ENCODE measurements around the gene NUP214. TPM values are rescaled to one million over a fixed set of nuclear protein-coding genes. Genes with fewer than 3 reads are reported as not detected.

NUP214 gene
- total and polyA plus RNA-seq, 9 donors = 25.0 to 60.7 (median 46.6) TPM

- Histone ChIP-seq H3K27me3 (no peaks in the 10 kb centered on the region), H3K36me3 (no peaks in the 10 kb centered on the region), H3K4me1 (ENCODE audit: insufficient read depth) (no peaks in the 10 kb centered on the region), H3K4me3 (no peak overlapping the region), H3K27ac (no peak overlapping the region), H3K9me3 (no peaks in the 10 kb centered on the region)
- intact Hi-C loops (cut with DNase I) = no loop called here
- 89 to 93% (median 91%) methylated on average over 3 of the region's 3 CpGs for WGBS, 3 donors
- DNase-seq = no peak
- TF ChIP-seq EP300 (IDR thresholded peaks at IDR 0.05) = no peak
- TF ChIP-seq POLR2A (IDR thresholded peaks at IDR 0.05) = no peak
Measured at GRCh38 chr9:131191857-131192256, 66.5 kb downstream of the NUP214 start.

- Histone ChIP-seq H3K27me3 (no peaks in the 10 kb centered on the region), H3K27ac (no peak overlapping the region), H3K9me3 (no peaks in the 10 kb centered on the region), H3K4me1 (ENCODE audit: insufficient read depth) (no peaks in the 10 kb centered on the region), H3K36me3 (no peaks in the 10 kb centered on the region), H3K4me3 (no peak overlapping the region)
- intact Hi-C loops (cut with DNase I) = no loop called here
- no peak for DNase-seq
- no peak for TF ChIP-seq POLR2A (IDR thresholded peaks at IDR 0.05)
- TF ChIP-seq EP300 (IDR thresholded peaks at IDR 0.05) = no peak
- no peak for TF ChIP-seq CTCF (IDR thresholded peaks at IDR 0.05)
- WGBS, 3 donors = 96 to 99% (median 97%) methylated on average over 2 of the region's 2 CpGs
Measured at GRCh38 chr9:131193051-131193450, 67.7 kb downstream of the NUP214 start.

DNA sequence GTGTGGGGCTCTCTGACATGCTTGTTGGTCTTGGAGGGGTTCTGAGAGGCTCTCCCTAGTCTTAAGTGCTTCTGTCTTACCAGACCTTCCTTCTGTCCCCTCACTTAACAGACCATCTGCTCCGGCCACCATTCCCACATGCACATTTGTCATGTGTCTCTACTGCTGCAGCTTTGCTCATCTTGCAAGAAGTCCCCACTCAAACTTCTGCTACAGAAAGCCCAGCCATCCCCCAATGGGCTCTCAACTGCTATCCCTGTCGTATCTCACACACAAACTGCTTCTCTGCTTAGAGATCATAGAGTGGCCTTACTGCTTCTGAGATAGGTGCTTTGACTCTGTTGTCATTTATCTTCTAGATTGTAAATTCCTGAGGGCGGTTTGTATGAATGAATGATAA lies 69.4 kb downstream of the NUP214 start:
- DNase-seq = no peak
- Histone ChIP-seq H3K36me3 (no peaks in the 10 kb centered on the region), H3K9me3 (no peaks in the 10 kb centered on the region), H3K27me3 (no peaks in the 10 kb centered on the region), H3K4me1 (ENCODE audit: insufficient read depth) (no peaks in the 10 kb centered on the region), H3K27ac (no peak overlapping the region), H3K4me3 (no peak overlapping the region)
- intact Hi-C loops (cut with DNase I) = no loop called here
- TF ChIP-seq CTCF (IDR thresholded peaks at IDR 0.05) (no peak), POLR2A (IDR thresholded peaks at IDR 0.05) (no peak), EP300 (IDR thresholded peaks at IDR 0.05) (no peak)
- WGBS, 3 donors = 92 to 95% (median 94%) methylated on average over 3 of the region's 3 CpGs

DNA sequence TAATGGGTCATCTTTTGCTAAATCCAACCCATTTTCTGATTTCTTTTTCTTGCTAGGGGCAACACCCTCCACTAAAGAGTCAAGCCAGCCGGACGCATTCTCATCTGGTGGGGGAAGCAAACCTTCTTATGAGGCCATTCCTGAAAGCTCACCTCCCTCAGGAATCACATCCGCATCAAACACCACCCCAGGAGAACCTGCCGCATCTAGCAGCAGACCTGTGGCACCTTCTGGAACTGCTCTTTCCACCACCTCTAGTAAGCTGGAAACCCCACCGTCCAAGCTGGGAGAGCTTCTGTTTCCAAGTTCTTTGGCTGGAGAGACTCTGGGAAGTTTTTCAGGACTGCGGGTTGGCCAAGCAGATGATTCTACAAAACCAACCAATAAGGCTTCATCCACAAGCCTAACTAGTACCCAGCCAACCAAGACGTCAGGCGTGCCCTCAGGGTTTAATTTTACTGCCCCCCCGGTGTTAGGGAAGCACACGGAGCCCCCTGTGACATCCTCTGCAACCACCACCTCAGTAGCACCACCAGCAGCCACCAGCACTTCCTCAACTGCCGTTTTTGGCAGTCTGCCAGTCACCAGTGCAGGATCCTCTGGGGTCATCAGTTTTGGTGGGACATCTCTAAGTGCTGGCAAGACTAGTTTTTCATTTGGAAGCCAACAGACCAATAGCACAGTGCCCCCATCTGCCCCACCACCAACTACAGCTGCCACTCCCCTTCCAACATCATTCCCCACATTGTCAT lies 72.0 kb downstream of the NUP214 start:
- peak in 1 of 5 donors; percentile 28 for DNase-seq
- 84 to 86% (median 84%) methylated on average over 11 of the region's 11 CpGs for WGBS, 3 donors
- H3K27me3 ChIP-seq = no peaks in the 10 kb centered on the region
- H3K36me3 ChIP-seq = no peaks in the 10 kb centered on the region
- H3K9me3 ChIP-seq = no peaks in the 10 kb centered on the region
- H3K27ac ChIP-seq = no peak overlapping the region
- no peak overlapping the region for H3K4me3 ChIP-seq
- no peaks in the 10 kb centered on the region for H3K4me1 ChIP-seq (ENCODE audit: insufficient read depth)
- TF ChIP-seq CTCF (IDR thresholded peaks at IDR 0.05) = no peak
- TF ChIP-seq EP300 (IDR thresholded peaks at IDR 0.05) = no peak
- no peak for TF ChIP-seq POLR2A (IDR thresholded peaks at IDR 0.05)
- intact Hi-C loops (cut with DNase I) = no loop called here

DNA sequence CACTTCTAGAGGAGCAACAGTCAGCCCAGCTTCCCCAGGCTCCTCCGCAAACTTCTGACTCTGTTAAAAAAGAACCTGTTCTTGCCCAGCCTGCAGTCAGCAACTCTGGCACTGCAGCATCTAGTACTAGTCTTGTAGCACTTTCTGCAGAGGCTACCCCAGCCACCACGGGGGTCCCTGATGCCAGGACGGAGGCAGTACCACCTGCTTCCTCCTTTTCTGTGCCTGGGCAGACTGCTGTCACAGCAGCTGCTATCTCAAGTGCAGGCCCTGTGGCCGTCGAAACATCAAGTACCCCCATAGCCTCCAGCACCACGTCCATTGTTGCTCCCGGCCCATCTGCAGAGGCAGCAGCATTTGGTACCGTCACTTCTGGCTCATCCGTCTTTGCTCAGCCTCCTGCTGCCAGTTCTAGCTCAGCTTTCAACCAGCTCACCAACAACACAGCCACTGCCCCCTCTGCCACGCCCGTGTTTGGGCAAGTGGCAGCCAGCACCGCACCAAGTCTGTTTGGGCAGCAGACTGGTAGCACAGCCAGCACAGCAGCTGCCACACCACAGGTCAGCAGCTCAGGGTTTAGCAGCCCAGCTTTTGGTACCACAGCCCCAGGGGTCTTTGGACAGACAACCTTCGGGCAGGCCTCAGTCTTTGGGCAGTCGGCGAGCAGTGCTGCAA lies 72.8 kb downstream of the NUP214 start:
- Histone ChIP-seq H3K4me1 (ENCODE audit: insufficient read depth) (no peaks in the 10 kb centered on the region), H3K27ac (no peak overlapping the region), H3K9me3 (no peaks in the 10 kb centered on the region), H3K36me3 (no peaks in the 10 kb centered on the region), H3K27me3 (no peaks in the 10 kb centered on the region), H3K4me3 (no peak overlapping the region)
- intact Hi-C loops (cut with DNase I) = no loop called here
- no peak for TF ChIP-seq EP300 (IDR thresholded peaks at IDR 0.05)
- TF ChIP-seq POLR2A (IDR thresholded peaks at IDR 0.05) = no peak
- no peak for TF ChIP-seq CTCF (IDR thresholded peaks at IDR 0.05)
- WGBS, 3 donors = 91 to 93% (median 93%) methylated on average over 15 of the region's 15 CpGs
- DNase-seq = no peak
